Activated CD4-positive, alpha-beta T cell treated with anti-CD3 and anti-CD28 coated beads, Interleukin-2, amount 10 ng/mL, durations not matched to agents 7 days and 5 days (primary cell): ENCODE results near the gene CYYR1. TPM values are rescaled to one million over a fixed set of nuclear protein-coding genes. Genes with fewer than 3 reads are reported as not detected.
"Not testable (repeated sequence)": the region's sequence is repeated elsewhere in the genome, so short reads cannot be mapped to it uniquely, and the experiment has no call there.

Experiments used
- CTCF ChIA-PET: fragments of 350-600 bp; sonication (Branson Sonifier 250); formaldehyde crosslinking; loops from one replicate; lab custom pipeline; 2021; ENCODE audit warnings: antibody characterized with exemption; lab: Charles Lee
- POLR2A ChIA-PET: fragments of 350-600 bp; sonication (Branson Sonifier 250); formaldehyde crosslinking; loops from one replicate; lab custom pipeline; 2021; ENCODE audit warnings: antibody characterized with exemption; lab: Charles Lee
- DNase-seq: peaks from one replicate; pipeline ENCODE4 v3.0.0-alpha.2; 2020
- H3K27ac Mint-ChIP-seq: one replicate; pipeline ENCODE4 v1.8.0; 2021; ENCODE audit warnings: mild to moderate bottlenecking, moderate library complexity, mixed read lengths
- H3K27me3 Mint-ChIP-seq: one replicate; pipeline ENCODE4 v1.8.0; 2021; ENCODE audit warnings: mixed read lengths
- H3K36me3 Mint-ChIP-seq: one replicate; pipeline ENCODE4 v1.8.0; 2021; ENCODE audit warnings: low read depth, mixed read lengths
- H3K4me1 Mint-ChIP-seq: one replicate; pipeline ENCODE4 v1.8.0; 2021; ENCODE audit warnings: mixed read lengths
- H3K4me3 Mint-ChIP-seq: one replicate; pipeline ENCODE4 v1.8.0; 2021; ENCODE audit warnings: mild to moderate bottlenecking, moderate library complexity, mixed read lengths
- H3K9me3 Mint-ChIP-seq: one replicate; pipeline ENCODE4 v1.8.0; 2021; ENCODE audit warnings: mixed read lengths
- total RNA-seq, 2 experiments: library from RNA; stranded (reverse); gene quantifications; one replicate each; pipeline ENCODE4 v1.2.3, GENCODE V29; 2021

Gene CYYR1
- total RNA-seq, 2 experiments from 2014 or later = not detected

DNA sequence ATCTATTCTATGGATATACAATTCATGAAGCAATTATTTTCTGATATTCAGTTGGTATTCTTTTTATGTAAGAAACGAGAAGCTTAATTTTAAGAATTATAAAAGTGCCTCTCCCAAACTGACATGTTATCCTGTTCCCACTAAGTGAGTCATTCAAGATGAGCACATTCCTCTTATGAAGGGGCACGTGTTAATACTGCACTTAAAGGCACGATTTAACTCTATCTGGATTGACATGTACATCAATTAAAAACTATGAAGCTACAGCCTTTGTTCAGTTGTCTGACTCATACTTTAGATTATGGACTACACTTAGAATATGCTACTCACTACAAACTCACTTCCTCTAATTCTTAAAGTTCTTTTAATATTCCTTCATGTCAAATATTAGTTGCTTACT lies 111.6 kb downstream of the CYYR1 start:
- ChIA-PET CTCF (no interaction called here), POLR2A (no interaction called here)
- no peak for DNase-seq
- Mint-ChIP-seq H3K9me3 (no peaks in the 10 kb centered on the region), H3K4me3 (no peak overlapping the region), H3K27ac (no peak overlapping the region), H3K27me3 (no peaks in the 10 kb centered on the region), H3K4me1 (no peaks in the 10 kb centered on the region), H3K36me3 (no peaks in the 10 kb centered on the region)

DNA sequence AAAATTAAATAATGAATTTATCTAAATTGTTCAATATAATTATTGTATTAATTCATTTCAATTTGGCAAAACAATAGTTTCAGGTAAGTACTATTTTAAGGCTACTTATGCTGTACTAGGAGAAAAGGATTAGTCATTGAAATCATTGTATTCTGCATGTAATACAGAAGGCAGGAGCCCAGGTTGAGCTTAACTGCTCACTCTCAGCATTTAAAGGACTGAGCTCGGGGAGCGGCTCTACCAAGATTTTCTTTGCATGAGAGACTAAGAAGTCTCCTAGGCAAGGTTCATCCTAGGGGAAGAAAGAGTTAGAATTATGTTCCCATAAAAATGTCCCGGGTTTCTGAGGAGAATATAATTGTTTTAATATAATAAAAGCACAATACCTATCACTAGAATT lies 112.5 kb downstream of the CYYR1 start:
- POLR2A ChIA-PET = no interaction called here
- CTCF ChIA-PET = no interaction called here
- H3K27me3 Mint-ChIP-seq = no peaks in the 10 kb centered on the region

DNA sequence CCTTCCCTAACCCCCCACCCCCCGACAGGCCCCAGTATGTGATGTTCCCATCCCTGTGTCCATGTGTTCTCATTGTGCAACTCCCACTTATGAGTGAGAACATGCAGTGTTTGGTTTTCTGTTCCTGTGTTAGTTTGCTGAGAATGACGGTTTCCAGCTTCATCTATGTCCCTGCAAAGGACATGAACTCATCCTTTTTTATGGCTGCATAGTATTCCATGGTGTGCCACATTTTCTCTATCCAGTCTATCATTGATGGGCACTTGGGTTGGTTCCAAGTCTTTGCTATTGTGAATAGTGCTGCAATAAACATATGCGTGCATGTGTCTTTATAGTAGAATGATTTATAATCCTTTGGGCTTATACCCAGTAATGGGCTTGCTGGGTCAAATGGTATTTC lies 114.2 kb downstream of the CYYR1 start:
- H3K4me1 Mint-ChIP-seq, H3K27me3 Mint-ChIP-seq, H3K9me3 Mint-ChIP-seq, CTCF ChIA-PET, H3K4me3 Mint-ChIP-seq, H3K36me3 Mint-ChIP-seq, POLR2A ChIA-PET, DNase-seq, H3K27ac Mint-ChIP-seq: not testable (repeated sequence)

More for the DNA sequence above, 112.5 kb downstream of the CYYR1 start:
- no peak for DNase-seq
- Mint-ChIP-seq H3K27ac (no peak overlapping the region), H3K9me3 (no peaks in the 10 kb centered on the region), H3K36me3 (no peaks in the 10 kb centered on the region), H3K4me1 (no peaks in the 10 kb centered on the region), H3K4me3 (no peak overlapping the region)

DNA sequence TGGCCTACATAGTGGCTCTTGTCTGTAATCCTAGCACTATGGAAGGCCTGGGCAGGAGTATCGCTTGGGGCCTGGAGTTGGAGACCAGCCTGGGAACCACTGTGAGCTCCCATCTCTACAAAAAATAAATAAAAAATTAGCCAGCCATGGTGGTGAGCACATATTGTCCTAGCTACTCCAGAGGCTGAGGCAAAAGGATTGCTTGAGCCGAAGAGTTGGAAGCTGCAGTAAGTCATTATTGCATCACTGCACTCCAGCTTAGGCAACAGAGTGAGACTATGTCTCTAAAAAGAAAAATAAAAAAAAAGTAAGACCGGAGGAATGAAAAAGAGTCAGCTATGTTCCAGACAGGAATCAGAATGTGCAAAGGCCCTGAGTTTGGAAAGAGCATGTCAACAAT lies 115.3 kb downstream of the CYYR1 start:
- no peak for DNase-seq
- ChIA-PET POLR2A (no interaction called here), CTCF (no interaction called here)
- Mint-ChIP-seq H3K27ac (no peak overlapping the region), H3K36me3 (no peaks in the 10 kb centered on the region), H3K4me3 (no peak overlapping the region), H3K4me1 (no peaks in the 10 kb centered on the region), H3K27me3 (no peaks in the 10 kb centered on the region), H3K9me3 (no peaks in the 10 kb centered on the region)

DNA sequence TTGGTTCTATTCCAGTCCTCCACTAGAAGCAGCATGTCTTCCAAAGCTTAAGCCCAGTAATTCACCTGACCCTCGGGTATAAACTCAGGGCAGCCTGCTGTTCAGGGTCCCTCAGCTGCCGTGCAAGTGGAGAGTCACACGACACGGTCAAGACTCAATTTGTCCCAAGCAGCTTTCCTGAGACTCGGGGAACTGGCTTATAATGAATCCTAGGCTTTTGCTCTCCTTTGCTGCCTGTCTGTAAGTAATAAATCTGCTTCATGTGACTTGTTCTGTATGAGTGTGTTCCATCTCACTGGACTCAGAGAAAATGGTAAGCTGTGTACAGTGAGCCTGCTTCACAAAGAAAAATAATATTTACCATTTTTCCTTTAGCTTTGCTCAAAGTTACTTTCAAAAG lies 119.8 kb downstream of the CYYR1 start:
- Mint-ChIP-seq H3K27me3 (no peaks in the 10 kb centered on the region), H3K4me1 (no peaks in the 10 kb centered on the region), H3K27ac (no peak overlapping the region), H3K9me3 (no peaks in the 10 kb centered on the region), H3K36me3 (no peaks in the 10 kb centered on the region), H3K4me3 (no peak overlapping the region)
- CTCF ChIA-PET = no interaction called here
- DNase-seq = no peak
- POLR2A ChIA-PET = no interaction called here

DNA sequence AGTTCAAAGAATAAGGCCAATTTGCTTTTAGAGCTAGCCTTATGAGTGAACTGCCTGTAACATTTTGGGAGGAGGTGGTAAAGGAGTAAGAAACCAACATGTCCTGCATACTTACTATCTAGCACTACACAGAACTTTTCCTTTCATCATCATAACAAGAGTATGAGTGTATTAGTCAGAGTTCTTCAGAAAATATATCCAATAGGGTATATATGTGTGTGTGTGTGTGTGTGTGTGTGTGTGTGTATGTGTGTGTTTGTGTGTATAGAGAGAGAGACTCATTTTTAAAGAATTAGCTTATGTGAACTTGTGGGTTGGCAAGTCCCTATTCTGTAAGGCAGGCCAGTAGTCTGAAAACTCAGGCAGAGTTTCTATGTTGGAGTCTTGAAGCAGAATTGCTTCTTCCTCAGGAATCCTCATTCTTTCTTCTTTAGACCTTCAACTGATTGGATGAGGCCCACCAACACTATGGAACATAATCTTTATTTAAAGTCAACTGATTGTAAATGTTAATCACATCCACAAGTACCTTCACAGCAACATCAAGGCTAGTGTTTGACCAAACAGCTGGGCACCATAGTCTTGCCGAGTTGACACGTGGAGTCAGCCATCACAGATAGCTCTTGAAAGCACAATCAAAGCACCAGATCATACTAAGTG lies 121.9 kb downstream of the CYYR1 start:
- no peaks in the 10 kb centered on the region for H3K4me1 Mint-ChIP-seq
- H3K4me3 Mint-ChIP-seq = no peak overlapping the region
- no peaks in the 10 kb centered on the region for H3K9me3 Mint-ChIP-seq
- no peak for DNase-seq
- H3K36me3 Mint-ChIP-seq = no peaks in the 10 kb centered on the region
- H3K27me3 Mint-ChIP-seq = no peaks in the 10 kb centered on the region
- ChIA-PET CTCF (interaction anchor here (0.6 kb wide), 1 partner anchor 12 kb away, joined by 4 read pairs; no protein-coding TSS in a partner anchor), POLR2A (no interaction called here)
- no peak overlapping the region for H3K27ac Mint-ChIP-seq

DNA sequence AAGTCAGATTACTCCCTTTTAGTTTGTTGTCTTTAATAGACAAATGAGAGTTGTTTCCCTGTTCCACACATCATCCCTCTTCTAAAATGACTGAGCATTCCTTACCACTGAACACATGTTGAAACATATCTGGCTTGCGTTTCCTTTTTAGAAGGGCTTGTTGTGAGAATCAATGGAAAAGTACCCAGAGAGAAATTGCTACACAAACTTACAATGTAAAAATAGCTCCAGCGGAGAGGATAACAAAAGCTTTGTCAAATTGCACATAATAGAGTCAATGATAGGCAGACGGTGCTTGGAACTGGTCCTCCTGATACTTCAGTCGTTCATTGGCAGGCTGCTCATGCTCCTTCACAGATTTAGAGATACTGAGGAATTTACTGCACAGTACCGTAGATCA lies 123.9 kb downstream of the CYYR1 start:
- Mint-ChIP-seq H3K4me3 (no peak overlapping the region), H3K27me3 (no peaks in the 10 kb centered on the region), H3K4me1 (no peaks in the 10 kb centered on the region), H3K27ac (no peak overlapping the region), H3K9me3 (no peaks in the 10 kb centered on the region), H3K36me3 (no peaks in the 10 kb centered on the region)
- CTCF ChIA-PET = interaction anchor here (0.6 kb wide), 1 partner anchor 816 kb away, joined by 5 read pairs; no protein-coding TSS in a partner anchor
- POLR2A ChIA-PET = no interaction called here
- DNase-seq = no peak

DNA sequence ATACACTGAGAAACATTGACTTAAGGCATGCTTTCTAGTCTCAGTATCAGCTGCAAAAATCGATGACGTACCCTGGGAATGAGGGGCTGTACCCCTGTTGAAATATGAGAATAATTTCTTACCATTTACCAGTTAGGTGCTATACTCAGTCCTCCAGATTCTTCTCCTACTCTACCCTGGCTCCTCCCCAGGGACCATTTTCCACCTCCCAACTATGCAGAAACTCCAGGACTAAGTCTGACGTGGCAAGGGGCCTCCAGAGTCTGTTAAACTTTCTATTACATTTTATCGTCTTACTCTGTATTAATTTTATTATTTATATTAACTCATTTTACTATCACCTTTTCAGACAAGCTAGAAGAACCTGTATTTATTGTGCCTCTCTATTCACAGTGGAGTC lies 124.3 kb downstream of the CYYR1 start:
- H3K27me3 Mint-ChIP-seq = peaks cover 2% of the 10 kb centered on the region
- CTCF ChIA-PET = interaction anchor here (0.5 to 0.6 kb wide), 2 partner anchors 35 to 815 kb away, joined by 3 to 5 read pairs; no protein-coding TSS in a partner anchor
- H3K27ac Mint-ChIP-seq = no peak overlapping the region
- no peak for DNase-seq
- no peaks in the 10 kb centered on the region for H3K4me1 Mint-ChIP-seq
- POLR2A ChIA-PET = no interaction called here
- H3K36me3 Mint-ChIP-seq = no peaks in the 10 kb centered on the region
- H3K9me3 Mint-ChIP-seq = no peaks in the 10 kb centered on the region
- no peak overlapping the region for H3K4me3 Mint-ChIP-seq

DNA sequence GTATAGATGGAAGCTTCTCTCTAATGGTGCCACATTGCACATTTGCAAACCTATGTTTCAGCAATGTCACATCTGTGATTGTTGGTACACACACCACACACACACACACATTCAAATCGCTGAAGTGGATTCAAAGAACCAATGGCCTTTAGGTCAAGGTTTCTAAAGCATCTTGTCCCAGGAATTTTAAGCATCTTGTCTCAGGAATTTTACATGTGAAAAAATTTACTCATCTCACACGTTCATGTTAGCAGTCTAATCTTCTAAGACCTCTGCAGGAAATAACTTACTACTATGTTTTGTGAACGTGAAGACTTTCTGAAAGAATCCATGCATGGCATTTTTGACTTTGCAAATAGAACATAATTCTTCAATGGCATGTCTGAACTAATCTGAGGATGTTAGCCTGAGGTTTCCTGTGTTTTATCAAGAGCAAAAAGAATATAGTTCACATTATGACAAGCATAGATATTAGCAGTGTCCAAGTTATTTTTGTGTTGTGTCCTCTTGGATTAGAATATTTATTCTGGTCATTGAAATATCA lies 125.1 kb downstream of the CYYR1 start:
- Mint-ChIP-seq H3K9me3 (no peaks in the 10 kb centered on the region), H3K4me3 (no peak overlapping the region), H3K27me3 (peaks cover 3% of the 10 kb centered on the region), H3K27ac (no peak overlapping the region), H3K4me1 (no peaks in the 10 kb centered on the region), H3K36me3 (no peaks in the 10 kb centered on the region)
- POLR2A ChIA-PET = no interaction called here
- CTCF ChIA-PET = interaction anchor here (0.5 kb wide), 1 partner anchor 35 kb away, joined by 3 read pairs; no protein-coding TSS in a partner anchor
- no peak for DNase-seq

DNA sequence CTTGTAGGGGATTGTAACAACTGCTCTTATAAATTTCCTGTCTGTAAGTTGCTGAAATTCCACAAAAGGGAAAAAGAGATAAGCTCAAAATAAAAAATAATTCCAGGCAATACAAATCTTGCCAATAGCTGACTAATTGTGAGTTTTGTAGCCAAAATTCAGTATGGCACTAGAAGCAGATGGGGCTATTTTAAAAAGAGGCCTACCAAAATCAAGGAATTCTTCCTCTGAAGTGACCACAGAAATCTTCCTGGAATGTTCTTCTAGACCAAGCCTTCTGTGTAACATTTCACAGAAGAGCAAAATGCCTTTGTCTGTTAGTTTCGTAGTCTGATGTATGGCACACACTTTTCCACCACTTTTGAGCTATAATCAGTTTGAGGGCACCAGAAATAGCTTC lies 127.6 kb downstream of the CYYR1 start:
- Mint-ChIP-seq H3K27ac (no peak overlapping the region), H3K4me1 (no peaks in the 10 kb centered on the region), H3K4me3 (no peak overlapping the region), H3K9me3 (no peaks in the 10 kb centered on the region), H3K27me3 (peaks cover 3% of the 10 kb centered on the region), H3K36me3 (no peaks in the 10 kb centered on the region)
- POLR2A ChIA-PET = no interaction called here
- CTCF ChIA-PET = interaction anchor here (0.6 to 0.8 kb wide), 2 partner anchors 29 to 38 kb away, joined by 3 read pairs; no protein-coding TSS in a partner anchor
- no peak for DNase-seq

DNA sequence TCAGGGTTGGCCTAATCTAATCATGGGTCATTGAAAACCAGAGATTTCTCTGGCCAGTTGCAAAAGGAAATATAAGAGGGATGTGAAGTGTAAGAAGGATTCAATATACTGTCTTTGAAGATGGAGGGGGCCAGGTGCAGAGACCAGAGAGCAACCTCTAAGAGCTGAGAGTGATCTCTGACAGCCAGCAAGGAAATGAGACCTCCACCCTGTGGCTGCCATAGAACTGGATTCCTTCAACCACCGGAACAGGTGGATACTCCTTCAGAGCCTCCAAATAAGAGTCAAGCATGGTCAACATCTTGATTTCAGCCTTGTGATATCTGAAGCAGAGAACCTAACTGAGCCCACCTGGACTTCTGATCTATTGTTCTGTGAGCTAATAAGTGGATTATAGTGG lies 128.4 kb downstream of the CYYR1 start:
- POLR2A ChIA-PET = no interaction called here
- CTCF ChIA-PET = interaction anchor here (0.8 kb wide), 1 partner anchor 38 kb away, joined by 3 read pairs; no protein-coding TSS in a partner anchor
- Mint-ChIP-seq H3K4me1 (no peaks in the 10 kb centered on the region), H3K9me3 (no peaks in the 10 kb centered on the region), H3K4me3 (no peak overlapping the region), H3K27me3 (peaks cover 3% of the 10 kb centered on the region), H3K27ac (no peak overlapping the region), H3K36me3 (no peaks in the 10 kb centered on the region)
- DNase-seq = no peak

DNA sequence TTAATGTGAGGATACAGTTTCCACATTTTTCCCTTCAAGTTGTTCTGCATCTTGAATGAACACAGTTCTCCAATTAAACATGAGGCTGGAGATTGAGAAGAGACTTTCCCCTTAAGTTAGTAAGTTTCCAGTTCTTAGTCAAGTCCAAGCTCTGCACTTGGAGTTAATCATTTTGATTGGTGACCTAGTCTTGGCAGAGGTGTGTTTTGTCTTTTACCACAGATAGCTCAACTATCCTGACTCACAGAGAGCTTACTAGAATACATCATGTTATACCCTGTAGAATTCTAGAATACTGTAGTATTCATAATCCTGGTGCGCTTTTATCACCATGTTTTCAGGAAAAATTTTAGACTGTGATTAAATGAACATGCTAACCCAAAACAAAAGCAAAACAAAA lies 129.2 kb downstream of the CYYR1 start:
- ChIA-PET POLR2A (no interaction called here), CTCF (no interaction called here)
- H3K36me3 Mint-ChIP-seq = no peaks in the 10 kb centered on the region
- H3K27me3 Mint-ChIP-seq = peaks cover 3% of the 10 kb centered on the region
- H3K9me3 Mint-ChIP-seq = no peaks in the 10 kb centered on the region
- DNase-seq = no peak
- H3K4me1 Mint-ChIP-seq = no peaks in the 10 kb centered on the region
- no peak overlapping the region for H3K4me3 Mint-ChIP-seq
- H3K27ac Mint-ChIP-seq = no peak overlapping the region

DNA sequence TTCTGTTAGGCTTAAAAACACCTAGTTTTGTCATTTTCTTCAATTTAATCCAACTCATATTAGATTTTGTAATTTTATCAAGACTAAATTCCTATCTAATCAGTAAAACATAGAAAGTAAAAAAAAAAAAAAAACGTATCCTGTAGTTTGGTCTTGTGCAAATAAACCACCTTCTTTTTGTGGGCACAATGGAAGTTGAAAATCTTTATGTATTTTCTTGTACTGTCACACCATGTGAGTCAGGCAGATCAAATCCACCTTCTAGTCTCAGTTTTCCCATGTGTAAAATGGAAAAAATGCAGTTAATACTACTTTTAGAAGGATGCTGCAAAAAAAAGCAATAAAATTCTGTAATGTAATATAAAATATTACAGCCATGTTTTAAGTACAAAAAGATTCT lies 129.8 kb downstream of the CYYR1 start:
- DNase-seq = no peak
- no peaks in the 10 kb centered on the region for H3K9me3 Mint-ChIP-seq
- no peaks in the 10 kb centered on the region for H3K36me3 Mint-ChIP-seq
- peaks cover 3% of the 10 kb centered on the region for H3K27me3 Mint-ChIP-seq
- H3K4me3 Mint-ChIP-seq = no peak overlapping the region
- ChIA-PET POLR2A (no interaction called here), CTCF (no interaction called here)
- no peaks in the 10 kb centered on the region for H3K4me1 Mint-ChIP-seq
- H3K27ac Mint-ChIP-seq = no peak overlapping the region
